Endothelial cell of umbilical vein (primary cell): Measurements from ENCODE around the gene MEF2A. TPM values are rescaled to one million over a fixed set of nuclear protein-coding genes. Genes with fewer than 3 reads are reported as not detected.

Source experiments
- BruUV-seq: library from RNA; stranded (reverse); fragments of 400-500 nt; replicated peaks from 2 replicates; lab custom pipeline; 2021; lab: Mats Ljungman, UMichigan
- CTCF ChIA-PET: fragments of 300-600, 350-600 bp; sonication (Branson Sonifier 250); formaldehyde crosslinking; loops from one replicate; lab custom pipeline; 2021; ENCODE audit warnings: antibody characterized with exemption, inconsistent platforms; lab: Charles Lee
- POLR2A ChIA-PET: fragments of 300-600, 350-600 bp; sonication (Branson Sonifier 250); formaldehyde crosslinking; loops from one replicate; lab custom pipeline; 2021; ENCODE audit warnings: antibody characterized with exemption, inconsistent platforms; lab: Charles Lee
- DNase-seq: peaks from one replicate; pipeline ENCODE4 v3.0.0-alpha.2; 2011; ENCODE audit warnings: low read depth, low spot score
- FAIRE-seq: peaks from 2 replicates; lab custom pipeline; 2011; peaks lifted over from hg19 to GRCh38; lab: Jason Lieb, UNC
- H2AFZ ChIP-seq: 2 replicates; pipeline ENCODE4 v1.6.0; 2012; ENCODE audit warnings: low read depth, low read length, control low read depth, inconsistent platforms
- H3K27ac ChIP-seq: 2 replicates; pipeline ENCODE4 v1.5.1; 2011; ENCODE audit warnings: low read depth, mild to moderate bottlenecking, control low read depth, low read length, moderate library complexity; ENCODE audit not compliant: insufficient read depth
- H3K27me3 ChIP-seq, 2 experiments: 2 replicates each; pipeline versions ENCODE4 v1.6.0 to v1.6.1; 2011; ENCODE audit warnings: low read length in 2 of 2, mixed read lengths in 1 of 2; ENCODE audit not compliant: control insufficient read depth in 2 of 2, insufficient read depth in 2 of 2
- H3K36me3 ChIP-seq, 2 experiments: 2 replicates in 1 of 2; 3 replicates in 1 of 2; pipeline ENCODE4 v1.5.1; 2011; ENCODE audit warnings: low read length in 2 of 2, mild to moderate bottlenecking in 1 of 2, moderate library complexity in 1 of 2; ENCODE audit not compliant: control insufficient read depth in 2 of 2, insufficient read depth in 2 of 2; ENCODE audit errors: extremely low read depth in 1 of 2
- H3K4me1 ChIP-seq: 3 replicates; pipeline ENCODE4 v1.5.1; 2011; ENCODE audit warnings: mild to moderate bottlenecking, low read length; ENCODE audit not compliant: control insufficient read depth, insufficient read depth; ENCODE audit errors: extremely low read depth
- H3K4me2 ChIP-seq: 2 replicates; pipeline ENCODE4 v1.6.1; 2011; ENCODE audit warnings: low read length, control low read depth, mixed read lengths; ENCODE audit not compliant: insufficient read depth
- H3K4me3 ChIP-seq, 3 experiments: fragments of 200-600 bp in 1 of 3; sonication (generic), shearing (Covaris generic) in 1 of 3; replicated peaks in 1 of 3; 2 replicates each; pipeline ENCODE4 v1.5.1; 2011 to 2016; ENCODE audit warnings: control low read depth in 3 of 3, low read length in 3 of 3, mild to moderate bottlenecking in 2 of 3, inconsistent platforms in 1 of 3, low read depth in 1 of 3, moderate library complexity in 1 of 3; ENCODE audit not compliant: insufficient read depth in 1 of 3
- H3K79me2 ChIP-seq: 2 replicates; pipeline ENCODE4 v1.6.0; 2012; ENCODE audit warnings: low read length, inconsistent platforms; ENCODE audit not compliant: control insufficient read depth, insufficient read depth
- H3K9ac ChIP-seq: replicated peaks from 2 replicates; pipeline ENCODE3; 2011; ENCODE audit warnings: low read length, control low read depth; ENCODE audit not compliant: insufficient read depth; ENCODE audit errors: extremely low read depth
- H3K9me1 ChIP-seq: replicated peaks from 3 replicates; pipeline ENCODE4 v1.6.0; 2011; ENCODE audit warnings: mild to moderate bottlenecking, low read length; ENCODE audit not compliant: control insufficient read depth, insufficient read depth; ENCODE audit errors: extremely low read depth
- H3K9me3 ChIP-seq: replicated peaks from 2 replicates; pipeline ENCODE4 v1.5.1; 2012; ENCODE audit warnings: low read length, inconsistent platforms; ENCODE audit not compliant: control insufficient read depth, insufficient read depth
- H4K20me1 ChIP-seq: replicated peaks from 2 replicates; pipeline ENCODE3; 2011; ENCODE audit warnings: mild to moderate bottlenecking, low read length; ENCODE audit not compliant: control insufficient read depth, insufficient read depth; ENCODE audit errors: extremely low read depth
- EZH2 ChIP-seq: IDR thresholded peaks from 2 replicates; pipeline ENCODE4 v1.6.1; 2012; ENCODE audit warnings: borderline replicate concordance, low read depth, mild to moderate bottlenecking, moderate library complexity, low read length, inconsistent platforms; ENCODE audit not compliant: severe bottlenecking
- FOS ChIP-seq: IDR thresholded peaks from 2 replicates; pipeline ENCODE4 v1.6.1; 2011; ENCODE audit warnings: mild to moderate bottlenecking, low read length, moderate library complexity, borderline replicate concordance; ENCODE audit not compliant: insufficient read depth
- GATA2 ChIP-seq: IDR thresholded peaks from 2 replicates; pipeline ENCODE4 v1.7.0; 2011; ENCODE audit warnings: low read depth, mild to moderate bottlenecking, moderate library complexity, mixed read lengths, low read length; ENCODE audit not compliant: insufficient read length, insufficient read depth
- JUN ChIP-seq: IDR thresholded peaks from 2 replicates; pipeline ENCODE4 v1.6.1; 2011; ENCODE audit warnings: borderline replicate concordance, low read depth; ENCODE audit not compliant: insufficient read length, insufficient read depth
- MYC ChIP-seq: IDR thresholded peaks from one replicate; pipeline ENCODE4 v1.6.1; 2011; ENCODE audit warnings: mild to moderate bottlenecking, low read depth, low read length
- POLR2A ChIP-seq: IDR thresholded peaks from 2 replicates; pipeline ENCODE4 v1.6.1; 2012; ENCODE audit warnings: low read depth, mild to moderate bottlenecking, control low read depth, low read length
- POLR2AphosphoS5 ChIP-seq: IDR thresholded peaks from 2 replicates; pipeline ENCODE4 v1.6.1; 2012; ENCODE audit warnings: low read depth, mild to moderate bottlenecking, control low read depth, low read length, moderate library complexity; ENCODE audit not compliant: insufficient read depth
- dilution Hi-C: fragments of 300-500 bp; cut with MboI; formaldehyde crosslinking; loops from one replicate; pipeline ENCODE4 v1.15.0; 2019; ENCODE audit warnings: low sequenced_read_pairs; ENCODE audit not compliant: extremely low pct_ligation_motif_present
- intact Hi-C: fragments of 100-400 bp; cut with micrococcal nuclease; formaldehyde crosslinking; loops from one replicate; pipeline ENCODE4 v1.10.0; 2022
- polyA plus RNA-seq, 4 experiments: library from polyadenylated mRNA; depleted of rRNA in 3 of 4; stranded (reverse) in 3 of 4; unstranded in 1 of 4; fragments of >200 nt; gene quantifications; 2 replicates each; pipeline versions ENCODE4 v1.2.1 to v1.2.3, GENCODE V29; 2011 to 2012; ENCODE audit warnings: missing spikeins in 1 of 4
- total RNA-seq: library from RNA; stranded (reverse); gene quantifications from 2 replicates; pipeline ENCODE4 v1.2.3, GENCODE V29; 2021
- TF ChIP-seq, protein P1 (sequence below): IDR thresholded peaks from 2 replicates; pipeline ENCODE4 v1.6.1; 2011; ENCODE audit not compliant: insufficient read depth, insufficient read length
- TF ChIP-seq, protein P2 (sequence below), 2 donors: IDR thresholded peaks; 1 replicate in 1 of 2; 2 replicates in 1 of 2; pipeline ENCODE4 v1.5.1; 2011; ENCODE audit warnings: low read length in 2 of 2, mild to moderate bottlenecking in 2 of 2, moderate library complexity in 2 of 2, control low read depth in 1 of 2, inconsistent platforms in 1 of 2, low read depth in 1 of 2; ENCODE audit not compliant: insufficient read depth in 1 of 2; ENCODE audit errors: extremely low read depth in 1 of 2

The MEF2A gene
- total and polyA plus RNA-seq, 2 donors (not counting 3 experiments of a cell fraction or from before 2014, with no cell fraction given) = 38.0 to 45.3 TPM

DNA sequence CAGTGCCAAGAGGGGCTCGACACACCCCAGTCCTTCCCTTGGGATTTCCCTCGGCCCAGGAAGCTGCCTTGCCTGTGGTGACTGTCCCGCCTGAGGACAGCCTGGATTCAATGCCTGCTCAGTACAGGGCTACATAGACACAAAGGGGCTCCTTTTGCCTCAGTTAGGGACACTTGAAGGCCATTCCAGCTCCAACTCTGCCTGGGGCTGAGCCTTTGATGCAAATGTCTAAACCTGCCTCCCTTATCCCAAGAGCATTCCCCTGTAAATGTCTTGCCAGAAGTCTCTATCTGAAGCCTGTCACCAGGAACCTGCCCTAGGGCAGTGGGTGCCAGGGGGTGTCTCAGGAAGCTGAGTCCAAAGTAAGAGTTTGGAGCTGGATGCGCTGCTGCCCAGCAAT is 186.8 kb downstream of the MEF2A start:
- Histone ChIP-seq H3K36me3 (no peaks in the 10 kb centered on the region), H3K27ac (no peak overlapping the region), H3K27me3 (no peaks in the 10 kb centered on the region), H3K79me2 (no peaks in the 10 kb centered on the region), H3K4me2 (no peak overlapping the region), H3K9me3 (no peaks in the 10 kb centered on the region), H2AFZ (no peak overlapping the region), H3K9me1 (no peaks in the 10 kb centered on the region), H3K4me1 (peaks cover 9% of the 10 kb centered on the region), H4K20me1 (no peaks in the 10 kb centered on the region), H3K4me3 (no peak overlapping the region), H3K9ac (no peak overlapping the region)
- TF ChIP-seq MYC = no peak
- TF ChIP-seq, protein P1, sequence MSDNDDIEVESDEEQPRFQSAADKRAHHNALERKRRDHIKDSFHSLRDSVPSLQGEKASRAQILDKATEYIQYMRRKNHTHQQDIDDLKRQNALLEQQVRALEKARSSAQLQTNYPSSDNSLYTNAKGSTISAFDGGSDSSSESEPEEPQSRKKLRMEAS = no peak
- TF ChIP-seq POLR2AphosphoS5 = no peak
- no peak for TF ChIP-seq JUN
- TF ChIP-seq, protein P2, sequence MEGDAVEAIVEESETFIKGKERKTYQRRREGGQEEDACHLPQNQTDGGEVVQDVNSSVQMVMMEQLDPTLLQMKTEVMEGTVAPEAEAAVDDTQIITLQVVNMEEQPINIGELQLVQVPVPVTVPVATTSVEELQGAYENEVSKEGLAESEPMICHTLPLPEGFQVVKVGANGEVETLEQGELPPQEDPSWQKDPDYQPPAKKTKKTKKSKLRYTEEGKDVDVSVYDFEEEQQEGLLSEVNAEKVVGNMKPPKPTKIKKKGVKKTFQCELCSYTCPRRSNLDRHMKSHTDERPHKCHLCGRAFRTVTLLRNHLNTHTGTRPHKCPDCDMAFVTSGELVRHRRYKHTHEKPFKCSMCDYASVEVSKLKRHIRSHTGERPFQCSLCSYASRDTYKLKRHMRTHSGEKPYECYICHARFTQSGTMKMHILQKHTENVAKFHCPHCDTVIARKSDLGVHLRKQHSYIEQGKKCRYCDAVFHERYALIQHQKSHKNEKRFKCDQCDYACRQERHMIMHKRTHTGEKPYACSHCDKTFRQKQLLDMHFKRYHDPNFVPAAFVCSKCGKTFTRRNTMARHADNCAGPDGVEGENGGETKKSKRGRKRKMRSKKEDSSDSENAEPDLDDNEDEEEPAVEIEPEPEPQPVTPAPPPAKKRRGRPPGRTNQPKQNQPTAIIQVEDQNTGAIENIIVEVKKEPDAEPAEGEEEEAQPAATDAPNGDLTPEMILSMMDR (IDR thresholded peaks at IDR 0.05; ENCODE audit: extremely low read depth in 1 of 2, insufficient read depth in 1 of 2, low read depth in 1 of 2, low read length in 2 of 2) = no peak
- TF ChIP-seq POLR2A = no peak
- no peak for TF ChIP-seq GATA2
- no peak for TF ChIP-seq FOS
- no peak for TF ChIP-seq EZH2
- dilution Hi-C loops (no loop called here), intact Hi-C loops (no loop called here)
- no peak for DNase-seq
- FAIRE-seq = no peak
- BruUV-seq = no TSS peak
- POLR2A ChIA-PET = no interaction called here
- CTCF ChIA-PET = interaction anchor here (5.5 to 6.7 kb wide), 2 partner anchors 48 to 481 kb away, joined by 75 to 155 read pairs; no protein-coding TSS in a partner anchor
